Fibroblast of skin of scalp (primary cell): Measurements from ENCODE around the gene MON1A. TPM values are rescaled to one million over a fixed set of nuclear protein-coding genes. Genes with fewer than 3 reads are reported as not detected.
"Not testable (repeated sequence)": the region's sequence is repeated elsewhere in the genome, so short reads cannot be mapped to it uniquely, and the experiment has no call there.

Experiments used
- DNase-seq: peaks from one replicate; pipeline ENCODE4 v3.0.0-alpha.2; 2013
- polyA plus RNA-seq, 2 experiments: library from polyadenylated mRNA; unstranded; fragments of 120-200 nt; gene quantifications; one replicate each; pipeline ENCODE4 v1.2.1, GENCODE V29; 2013; ENCODE audit not compliant: insufficient read length in 2 of 2

MON1A gene, protein sequence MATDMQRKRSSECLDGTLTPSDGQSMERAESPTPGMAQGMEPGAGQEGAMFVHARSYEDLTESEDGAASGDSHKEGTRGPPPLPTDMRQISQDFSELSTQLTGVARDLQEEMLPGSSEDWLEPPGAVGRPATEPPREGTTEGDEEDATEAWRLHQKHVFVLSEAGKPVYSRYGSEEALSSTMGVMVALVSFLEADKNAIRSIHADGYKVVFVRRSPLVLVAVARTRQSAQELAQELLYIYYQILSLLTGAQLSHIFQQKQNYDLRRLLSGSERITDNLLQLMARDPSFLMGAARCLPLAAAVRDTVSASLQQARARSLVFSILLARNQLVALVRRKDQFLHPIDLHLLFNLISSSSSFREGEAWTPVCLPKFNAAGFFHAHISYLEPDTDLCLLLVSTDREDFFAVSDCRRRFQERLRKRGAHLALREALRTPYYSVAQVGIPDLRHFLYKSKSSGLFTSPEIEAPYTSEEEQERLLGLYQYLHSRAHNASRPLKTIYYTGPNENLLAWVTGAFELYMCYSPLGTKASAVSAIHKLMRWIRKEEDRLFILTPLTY
- polyA plus RNA-seq (2013, experiment 1 of 2; ENCODE audit: insufficient read length): 11.1 TPM
- polyA plus RNA-seq (2013, experiment 2 of 2; ENCODE audit: insufficient read length): 10.5 TPM

DNA sequence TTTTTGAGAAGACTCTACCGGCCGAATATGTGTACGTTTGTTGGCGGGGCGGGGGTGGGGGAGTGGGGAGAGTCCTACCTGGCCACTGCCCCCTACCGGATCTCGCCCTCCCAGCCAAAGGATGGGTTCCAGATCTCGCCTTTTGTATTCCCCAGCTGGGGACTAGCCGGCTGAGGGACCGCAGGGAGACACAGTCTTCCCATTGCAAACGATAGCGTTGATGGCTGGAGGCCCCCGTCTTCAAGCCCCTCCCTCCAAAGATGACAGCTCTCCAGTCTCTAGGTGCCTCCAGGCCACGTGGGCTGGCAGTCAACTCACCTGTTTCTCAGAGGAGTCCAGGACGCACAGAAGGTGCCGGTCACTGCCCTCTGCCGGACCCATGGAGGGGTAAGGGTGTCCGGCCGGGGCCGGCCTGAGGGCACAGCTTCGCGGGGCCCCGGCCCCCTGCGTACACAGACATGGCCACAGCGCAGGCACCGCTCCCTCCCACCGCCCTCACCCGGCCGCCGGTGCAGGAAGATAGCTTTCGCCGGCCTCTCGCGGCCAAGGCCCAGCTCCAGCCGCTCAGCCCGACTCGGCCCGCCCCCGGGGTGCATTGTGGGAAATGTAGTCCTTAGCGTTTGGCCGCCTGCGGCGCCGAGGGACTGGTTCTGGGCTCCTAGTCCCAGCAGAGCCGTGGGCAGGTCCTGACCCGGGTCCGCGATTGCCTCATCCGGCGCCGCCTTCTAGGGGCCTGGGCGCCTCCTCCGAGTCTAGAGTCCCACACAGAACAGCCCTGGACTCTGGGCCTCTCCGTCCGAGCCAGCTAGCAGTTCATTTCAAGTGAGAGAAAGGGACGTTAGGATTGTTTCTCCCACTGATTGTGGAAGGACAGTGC is at the start of gene MON1A:
TSS of gene MON1A (minus strand) at position 521 of the 877 bp plus-strand sequence. CDS start 16,465 bp downstream, outside the sequence.
- DNase-seq: peak; percentile 92

DNA sequence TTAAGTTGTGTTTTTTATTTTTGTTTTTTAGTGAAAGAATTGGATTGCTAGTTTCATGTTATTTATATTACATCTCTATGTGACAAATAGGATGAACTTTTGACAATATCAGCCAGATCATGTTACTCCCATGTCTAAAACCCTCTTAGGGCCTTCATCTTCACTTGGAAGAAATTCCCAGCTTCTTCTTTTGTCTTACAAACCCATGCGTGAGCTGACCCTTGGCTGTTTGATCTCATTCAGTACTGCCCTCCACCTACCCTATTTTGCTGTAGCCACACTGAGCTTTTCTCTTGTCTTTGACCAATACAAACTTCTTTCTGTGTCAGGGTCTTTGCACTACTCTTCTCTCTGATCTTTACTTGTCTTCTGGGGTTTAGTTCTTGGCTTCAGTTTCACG is 47.3 kb upstream of the MON1A start:
- no peak for DNase-seq

DNA sequence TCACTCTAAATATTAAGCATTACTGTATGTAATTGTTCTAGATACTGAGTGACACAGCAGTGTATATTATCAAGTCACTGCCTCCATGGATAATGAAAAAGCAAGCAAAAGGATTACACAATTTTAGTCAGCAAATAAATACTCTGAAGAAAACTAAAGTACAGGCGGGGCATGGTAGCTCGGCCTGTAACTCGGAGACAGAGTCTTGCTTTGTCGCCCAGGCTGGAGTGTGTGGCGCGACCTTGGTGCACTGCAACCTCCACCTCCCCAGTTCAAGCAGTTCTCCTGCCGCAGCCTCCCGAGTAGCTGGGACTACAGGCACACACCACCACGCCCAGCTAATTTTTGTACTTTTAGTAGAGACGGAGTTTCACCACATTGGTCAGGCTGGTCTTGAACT is 43.0 kb upstream of the MON1A start:
- DNase-seq: no peak

DNA sequence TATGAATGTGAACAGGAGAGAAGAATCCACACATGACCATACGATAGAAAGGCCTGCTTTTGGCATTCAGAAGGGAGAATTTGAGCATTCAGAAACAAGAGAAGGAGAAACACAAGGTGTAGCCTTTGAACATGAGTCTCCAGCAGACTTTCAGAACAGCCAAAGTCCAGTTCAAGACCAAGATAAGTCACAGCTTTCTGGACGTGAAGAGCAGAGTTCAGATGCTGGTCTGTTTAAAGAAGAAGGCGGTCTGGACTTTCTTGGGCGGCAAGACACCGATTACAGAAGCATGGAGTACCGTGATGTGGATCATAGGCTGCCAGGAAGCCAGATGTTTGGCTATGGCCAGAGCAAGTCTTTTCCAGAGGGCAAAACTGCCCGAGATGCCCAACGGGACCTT is 38.7 kb upstream of the MON1A start:
- no peak for DNase-seq

DNA sequence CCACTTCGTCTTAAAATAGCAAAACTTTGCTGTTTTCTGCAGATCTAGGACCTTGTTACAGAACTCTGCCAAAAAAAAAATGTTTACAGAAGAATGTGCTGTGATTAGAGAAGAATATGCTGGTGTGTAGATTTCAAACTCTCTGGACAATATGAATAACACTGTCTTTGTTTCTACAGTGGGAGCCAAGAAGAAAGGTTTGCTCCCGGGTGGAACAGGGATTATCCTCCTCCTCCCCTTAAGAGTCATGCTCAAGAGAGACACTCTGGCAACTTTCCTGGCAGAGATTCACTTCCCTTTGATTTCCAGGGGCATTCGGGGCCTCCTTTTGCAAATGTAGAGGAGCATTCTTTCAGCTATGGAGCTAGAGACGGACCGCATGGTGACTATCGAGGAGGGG is 37.7 kb upstream of the MON1A start:
- no peak for DNase-seq

DNA sequence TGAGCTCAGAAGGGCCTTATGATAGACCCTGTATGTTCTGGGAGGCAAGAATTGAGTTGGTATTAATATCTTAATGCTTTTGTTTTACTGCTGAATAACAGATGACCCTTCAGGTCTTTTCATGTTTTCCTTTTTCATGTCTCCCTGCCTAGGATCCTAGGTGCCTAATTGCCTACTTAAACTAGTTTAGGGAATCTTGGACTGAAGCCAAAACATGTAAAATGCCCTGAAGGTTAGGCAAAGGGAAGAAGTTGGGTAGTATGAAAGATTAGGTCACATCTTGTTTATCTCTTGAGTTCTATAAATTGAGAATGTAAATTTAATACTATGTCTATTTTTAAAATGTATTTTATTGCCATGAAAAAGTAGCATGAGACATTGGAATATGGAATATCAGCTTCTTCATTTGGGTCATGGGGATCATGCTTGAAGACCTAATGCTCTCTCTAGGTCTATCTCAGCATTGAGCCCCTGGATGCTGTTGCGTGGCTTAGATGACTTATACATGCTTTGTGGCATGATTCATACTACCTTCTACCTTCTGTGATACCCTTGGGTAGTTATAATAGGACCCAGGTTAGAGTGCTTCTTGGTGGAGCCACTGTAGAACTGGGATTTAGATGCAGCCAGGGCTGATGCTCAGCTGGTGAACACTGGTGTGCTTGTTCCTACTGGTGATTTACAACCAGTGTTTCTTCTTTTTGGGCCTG is 36.8 kb upstream of the MON1A start:
- DNase-seq: no peak

DNA sequence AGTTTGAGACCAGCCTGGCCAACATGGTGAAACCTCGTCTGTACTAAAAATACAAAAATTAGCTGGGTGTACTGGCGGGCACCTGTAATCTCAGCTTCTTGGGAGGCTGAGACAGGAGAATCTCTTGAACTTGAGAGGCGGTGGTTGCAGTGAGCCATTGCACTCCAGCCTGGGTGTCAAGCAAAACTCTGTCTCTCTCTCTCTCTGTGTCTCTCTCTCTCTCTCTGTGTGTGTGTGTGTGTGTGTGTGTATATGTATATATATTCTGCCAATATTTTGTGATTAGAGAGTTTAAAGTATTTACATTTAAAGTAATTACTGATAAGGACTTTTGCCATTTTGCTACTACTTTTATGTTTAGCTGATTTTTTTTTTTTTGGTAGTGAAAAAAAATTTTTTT is 26.0 kb upstream of the MON1A start:
- no peak for DNase-seq

DNA sequence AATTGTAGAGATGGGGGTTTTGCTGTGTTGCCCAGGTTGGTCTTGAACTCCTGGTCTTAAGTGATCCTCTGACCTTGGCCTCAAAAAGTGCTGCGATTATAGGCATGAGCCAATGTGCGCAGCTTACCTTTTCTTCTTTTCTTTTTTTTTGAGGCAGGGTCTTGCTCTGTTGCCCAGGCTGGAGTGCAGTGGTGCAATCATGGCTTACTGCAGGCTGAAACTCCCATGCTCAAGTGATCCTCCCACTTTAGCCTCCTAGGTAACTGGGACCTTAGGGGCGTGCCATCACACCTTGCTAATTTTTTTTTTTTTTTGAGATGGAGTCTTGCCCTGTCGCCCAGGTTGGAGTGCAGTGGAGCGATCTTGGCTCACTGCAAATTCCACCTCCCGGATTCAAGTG is 23.3 kb upstream of the MON1A start:
- no peak for DNase-seq

DNA sequence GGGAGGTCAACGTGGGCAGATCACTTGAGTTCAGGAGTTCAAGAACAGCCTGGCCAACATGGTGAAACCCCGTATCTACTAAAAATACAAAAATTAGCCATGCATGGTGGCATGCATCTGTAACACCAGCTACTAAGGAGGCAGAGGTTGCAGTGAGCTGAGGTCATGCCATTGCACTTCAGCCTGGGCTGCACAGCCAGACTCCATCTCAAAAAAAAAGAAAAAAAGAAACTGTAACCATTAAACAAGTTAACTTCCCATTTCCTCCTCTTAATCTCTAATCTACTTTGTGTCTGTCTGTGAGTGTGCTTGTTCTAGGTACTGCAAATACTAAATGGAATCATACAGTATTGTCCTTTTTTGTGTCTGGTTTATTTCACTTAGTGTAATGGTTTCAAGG is 13.0 kb upstream of the MON1A start:
- DNase-seq: no peak

DNA sequence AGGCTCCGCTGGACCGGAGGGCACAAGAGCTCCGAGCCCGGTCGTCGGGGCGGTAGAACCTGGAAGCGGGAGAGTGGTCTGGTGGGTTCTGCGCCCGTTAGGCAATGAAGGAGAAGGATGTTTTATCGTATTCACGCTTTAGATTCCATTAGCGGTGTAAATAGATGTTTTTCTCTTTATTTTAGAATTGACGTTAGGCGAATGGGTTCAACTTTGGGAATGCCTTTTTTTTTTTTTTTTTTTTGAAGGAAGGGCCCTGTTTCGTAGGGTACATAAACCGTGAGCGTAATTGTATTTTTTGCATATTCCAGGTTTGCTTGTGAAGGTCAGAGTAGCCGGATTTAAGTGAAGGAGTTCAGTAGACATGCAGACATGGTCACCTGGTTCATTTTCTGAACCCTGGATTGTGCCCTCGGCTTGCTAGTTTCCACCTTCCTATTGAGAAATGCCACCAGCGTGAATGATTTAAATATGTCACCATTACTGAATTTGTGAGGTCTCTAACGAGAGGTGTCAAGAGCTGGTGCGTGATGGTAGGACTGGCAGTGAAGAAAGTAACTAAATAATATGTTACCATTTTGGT is 11.1 kb upstream of the MON1A start:
- no peak for DNase-seq

DNA sequence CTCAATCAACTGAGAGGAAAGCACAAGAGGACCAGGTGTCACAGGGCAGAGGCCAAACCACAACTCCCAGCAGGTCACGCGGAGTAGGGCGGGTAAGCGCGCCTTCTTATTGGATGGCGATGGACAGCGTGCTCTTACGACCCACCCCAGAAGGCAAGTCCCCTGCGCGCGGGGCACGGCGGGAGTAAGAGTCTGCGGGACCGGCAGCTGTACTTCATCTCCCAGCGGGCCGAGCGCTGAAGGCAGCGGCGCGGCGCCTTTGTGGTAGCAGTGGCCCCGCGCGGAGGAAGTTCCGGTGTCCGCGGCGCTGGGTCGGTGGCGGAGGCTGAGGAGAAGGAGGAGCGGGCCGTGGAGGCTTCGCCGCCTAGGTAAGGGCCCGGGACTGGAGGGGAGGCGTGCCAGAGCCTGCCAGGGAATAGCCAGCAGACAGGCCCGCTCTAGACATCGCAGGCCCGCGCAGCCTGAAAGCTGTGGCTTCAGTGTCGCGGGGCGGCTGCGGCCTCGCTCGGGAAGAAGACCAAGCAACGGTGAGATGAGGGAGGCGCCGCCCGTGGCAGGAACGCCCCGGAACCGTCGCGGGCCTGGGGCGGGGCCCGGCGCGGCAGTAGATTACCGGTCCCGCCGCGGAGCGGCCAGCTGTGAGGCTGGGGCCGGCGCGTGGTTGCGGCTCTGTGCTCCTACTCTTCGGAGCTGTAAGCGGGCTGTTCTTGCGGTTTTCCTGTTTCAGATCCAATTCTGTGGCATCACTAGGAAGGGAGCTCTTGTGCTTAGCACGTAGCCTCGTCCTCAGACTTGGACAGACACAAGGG is 10.5 kb upstream of the MON1A start, which contains the start of gene RBM6:
TSS of gene RBM6 (plus strand) at position 293 of the 809 bp plus-strand sequence. CDS start 22,492 bp downstream, outside the sequence.
- peak; percentile 98 for DNase-seq

DNA sequence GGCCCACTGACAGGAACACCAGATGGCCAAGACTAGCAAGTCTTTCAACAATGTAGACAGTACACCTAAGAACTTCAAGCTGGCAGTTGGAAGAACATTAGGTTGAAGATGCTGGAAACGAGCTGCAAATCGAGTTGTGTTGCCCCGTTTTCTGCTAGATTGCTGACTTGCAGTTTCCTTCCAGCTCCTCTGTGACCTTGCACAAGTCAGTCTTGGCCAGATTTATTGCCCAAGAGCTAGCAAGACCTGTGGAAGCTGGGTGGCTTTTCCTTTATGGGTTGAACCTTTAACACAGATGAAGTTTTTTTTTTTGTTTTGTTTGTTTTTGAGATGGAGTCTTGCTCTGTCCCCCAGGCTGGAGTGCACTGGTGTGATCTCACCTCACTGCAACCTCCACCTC is 7.5 kb upstream of the MON1A start:
- no peak for DNase-seq

DNA sequence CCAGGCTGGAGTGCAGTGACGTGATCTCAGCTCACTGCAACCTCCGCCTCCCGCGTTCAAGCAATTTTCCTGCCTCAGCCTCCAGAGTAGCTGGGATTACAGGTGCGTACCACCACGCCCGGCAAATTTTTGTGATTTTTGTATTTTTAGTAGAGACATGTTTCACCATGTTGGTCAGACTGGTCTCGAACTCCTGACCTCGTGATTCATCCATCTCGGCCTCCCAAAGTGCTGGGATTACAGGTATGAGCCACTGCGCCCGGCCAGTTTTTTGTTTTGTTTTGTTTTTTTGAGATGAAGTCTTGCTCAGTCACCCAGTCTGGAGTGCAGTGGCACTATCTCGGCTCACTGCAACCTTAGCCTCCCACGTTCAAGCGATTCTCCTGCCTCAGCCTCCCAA is 2.7 kb upstream of the MON1A start:
- DNase-seq: not testable (repeated sequence)

DNA sequence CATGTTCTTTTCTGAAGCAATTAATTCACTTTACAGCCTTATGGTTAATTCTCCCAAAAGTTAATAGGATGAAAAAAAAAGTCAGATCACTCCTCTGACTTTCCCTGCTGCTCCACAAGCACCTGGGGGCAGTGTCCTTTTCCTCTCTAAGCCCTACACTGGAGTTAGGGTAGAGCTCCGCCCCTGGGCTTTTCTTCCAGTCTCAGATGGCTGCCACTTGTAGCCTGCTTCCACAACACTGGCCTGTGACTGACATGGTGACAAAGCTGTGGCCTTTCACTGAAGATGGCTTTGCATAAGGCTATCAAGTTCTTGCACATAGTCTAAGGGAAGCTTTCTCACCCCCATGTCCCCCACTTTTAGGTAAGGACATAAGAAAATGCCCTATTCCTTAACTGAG is 1.3 kb upstream of the MON1A start:
- DNase-seq: peak; percentile 10

DNA sequence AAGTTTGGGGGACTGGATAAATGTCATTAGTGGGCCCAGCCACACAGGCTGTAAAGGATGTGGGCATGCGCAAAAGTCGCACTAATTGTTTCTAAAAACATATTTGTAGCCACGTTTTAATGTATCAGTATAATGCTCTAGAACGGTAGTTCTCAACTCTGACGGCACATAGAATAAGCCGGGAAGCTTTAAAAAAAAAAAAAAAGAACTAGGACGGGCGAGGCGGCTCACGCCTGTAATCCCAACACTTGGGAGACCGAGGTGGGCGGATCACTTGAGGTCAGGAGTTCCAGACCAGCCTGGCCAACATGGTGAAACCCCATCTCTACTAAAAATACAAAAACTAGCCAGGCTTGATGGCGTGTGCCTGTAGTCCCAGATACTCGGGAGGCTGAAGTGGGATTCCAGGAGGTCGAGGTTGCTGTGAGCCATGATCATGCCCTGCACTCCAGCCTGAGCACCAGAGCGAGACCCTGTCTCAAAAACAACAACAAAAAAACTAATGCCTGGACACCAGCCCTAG is 618 bp upstream of the MON1A start:
- DNase-seq: no peak

DNA sequence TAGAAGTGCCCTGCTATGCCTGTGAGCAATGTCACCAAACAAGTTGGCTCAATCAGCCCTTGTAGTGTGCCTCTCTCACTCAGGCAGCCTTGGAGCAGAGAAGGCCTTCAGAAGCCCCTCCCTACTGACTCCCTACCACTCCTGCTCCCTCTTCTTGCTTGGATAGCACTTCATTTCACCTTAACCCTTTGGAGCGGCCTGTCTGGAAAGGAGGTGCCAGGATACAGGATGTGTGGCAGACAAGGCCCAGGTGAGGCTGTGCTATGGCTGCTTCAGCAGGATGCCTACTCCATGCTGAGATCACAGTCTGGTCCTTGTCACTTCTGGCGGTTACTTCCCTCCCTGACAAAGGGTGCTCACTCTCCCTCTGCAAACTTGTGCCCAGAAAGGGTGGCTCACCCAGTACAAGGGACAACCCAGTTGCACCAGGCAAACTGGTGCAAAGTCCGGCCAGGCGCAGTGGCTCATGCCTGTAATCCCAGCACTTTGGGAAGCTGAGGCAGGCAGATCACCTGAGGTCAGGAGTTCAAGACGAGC is 1.1 kb downstream of the MON1A start:
- DNase-seq: no peak

DNA sequence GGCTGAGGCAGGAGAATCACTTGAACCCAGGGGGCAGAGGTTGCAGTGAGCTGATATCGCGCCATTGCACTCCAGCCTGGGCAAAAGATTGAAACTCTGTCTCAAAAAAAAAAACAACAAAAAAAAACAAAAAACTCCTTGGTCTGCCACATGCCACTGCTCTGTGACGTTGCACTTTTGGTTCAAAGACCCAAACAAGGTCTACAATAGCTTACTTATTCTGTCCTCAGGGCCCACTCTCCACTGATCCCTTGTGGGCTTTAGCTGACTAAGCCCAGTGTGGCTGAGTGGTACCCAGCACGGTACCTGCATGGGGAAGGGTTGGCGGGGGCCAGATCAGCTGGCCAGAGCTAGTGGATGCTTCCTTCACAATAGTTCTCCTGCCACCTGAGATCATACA is 1.8 kb downstream of the MON1A start:
- DNase-seq: no peak

DNA sequence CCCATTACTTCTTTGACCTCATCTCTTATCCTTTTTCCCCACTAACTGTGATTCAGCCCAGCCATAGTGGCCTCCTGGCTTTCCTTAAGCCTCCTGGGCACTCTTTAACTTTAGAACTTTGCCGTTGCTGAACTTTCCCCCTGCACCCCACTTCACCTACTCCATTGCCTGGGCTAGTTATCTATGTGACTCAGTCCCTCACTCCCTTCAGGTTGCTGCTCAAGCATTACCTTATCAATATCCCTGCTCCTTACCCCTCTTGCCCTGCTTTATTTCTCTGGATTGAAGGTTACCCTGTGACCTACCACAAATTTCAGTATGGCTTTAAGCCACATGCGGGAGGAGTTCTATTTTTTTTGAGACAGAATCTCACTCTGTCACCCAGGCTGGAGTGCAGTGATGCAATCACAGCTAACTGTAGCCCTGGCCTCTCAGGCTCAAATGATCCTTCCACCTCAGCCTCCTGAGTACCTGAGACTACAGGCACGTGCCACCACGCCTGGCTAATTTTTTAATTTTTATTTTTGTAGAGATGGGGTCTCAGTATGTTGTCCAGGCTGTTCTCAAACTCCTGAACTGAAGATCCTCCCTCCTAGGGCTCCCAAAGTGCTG is 3.4 kb downstream of the MON1A start:
- no peak for DNase-seq

DNA sequence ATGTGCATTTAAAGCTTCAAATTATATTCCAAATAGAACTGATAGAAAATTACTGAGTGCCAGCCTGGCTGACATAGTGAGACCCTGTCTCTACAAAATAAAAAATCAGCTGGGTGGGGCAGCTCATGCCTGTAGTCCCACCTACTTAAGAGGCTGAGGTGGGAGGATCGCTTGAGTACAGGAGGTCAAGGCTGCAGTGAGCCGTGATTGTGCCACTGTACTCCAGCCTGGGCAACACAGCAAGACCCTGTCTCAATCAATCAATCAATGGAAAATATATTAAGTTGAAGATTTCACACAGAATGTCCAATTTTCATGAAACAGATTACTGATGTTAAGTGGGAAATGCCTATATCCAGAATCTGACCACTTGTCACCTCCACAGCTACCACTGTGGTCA is 4.1 kb downstream of the MON1A start:
- no peak for DNase-seq

DNA sequence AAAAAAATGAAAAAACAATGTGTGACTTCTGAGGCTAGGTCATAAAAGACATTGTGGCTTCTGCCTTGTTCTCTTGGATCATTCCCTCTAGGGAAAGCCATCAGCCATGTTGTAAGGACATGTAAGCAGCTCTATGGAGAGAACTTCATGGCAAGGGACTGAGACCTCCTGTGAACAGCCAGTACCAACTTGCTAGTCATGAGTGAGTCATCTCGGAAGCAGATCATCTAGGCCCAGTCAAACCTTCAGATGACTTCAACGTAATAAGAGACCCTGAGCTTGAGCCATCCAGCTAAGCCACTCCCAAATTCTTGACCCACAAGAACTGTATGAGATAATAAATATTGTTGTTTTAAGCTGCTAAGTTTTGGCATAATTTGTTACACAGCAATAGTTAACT is 4.9 kb downstream of the MON1A start:
- DNase-seq: peak; percentile 73
